ENCODE measurements around the gene PDE9A. TPM values are rescaled to one million over a fixed set of nuclear protein-coding genes. Genes with fewer than 3 reads are reported as not detected.

The PDE9A gene
- total and polyA plus RNA-seq, 2 donors (not counting 1 experiment from before 2014, with no cell fraction given): 0.34 to 5.8 TPM

- Mint-ChIP-seq H3K4me3 (no peak overlapping the region), H3K27ac (no peak overlapping the region), H3K4me1 (no peaks in the 10 kb centered on the region), H3K9me3 (ENCODE audit: insufficient read depth) (no peaks in the 10 kb centered on the region), H3K27me3 (no peaks in the 10 kb centered on the region)
- Histone ChIP-seq H3K4me3 (ENCODE audit: control extremely low read depth in 1 of 5, extremely low read depth in 1 of 5, insufficient read depth in 1 of 5, low read depth in 2 of 5, low read length in 4 of 5) (no peak overlapping the region), H4K20me1 (ENCODE audit: control insufficient read depth, insufficient read depth, low read length, poor library complexity, severe bottlenecking) (no peaks in the 10 kb centered on the region), H3K27me3 (replicated peaks in 1 of 4; ENCODE audit: control extremely low read depth in 1 of 4, control insufficient read depth in 3 of 4, insufficient read depth in 4 of 4, low read length in 3 of 4) (no peaks in the 10 kb centered on the region), H3K4me1 (ENCODE audit: control insufficient read depth in 2 of 2, insufficient read depth in 2 of 2, low read length in 2 of 2) (no peaks in the 10 kb centered on the region), H2AFZ (ENCODE audit: insufficient read depth, low read depth, low read length, poor library complexity, severe bottlenecking) (no peak overlapping the region), H3K9me3 (ENCODE audit: control extremely low read depth in 1 of 3, control insufficient read depth in 2 of 3, insufficient read depth in 1 of 3, low read length in 2 of 3) (no peaks in the 10 kb centered on the region), H3K79me2 (ENCODE audit: control insufficient read depth, insufficient read depth, low read length) (no peaks in the 10 kb centered on the region), H3K36me3 (replicated peaks in 1 of 2; ENCODE audit: control extremely low read depth in 1 of 2, control insufficient read depth in 1 of 2, extremely low read depth in 1 of 2, insufficient read depth in 2 of 2, low read length in 1 of 2) (no peaks in the 10 kb centered on the region), H3K9ac (ENCODE audit: low read length) (no peak overlapping the region), H3K4me2 (replicated peaks; ENCODE audit: low read depth, low read length, poor library complexity, severe bottlenecking) (no peak overlapping the region), H3K27ac (ENCODE audit: low read length in 2 of 2) (no peak overlapping the region)
- intact Hi-C loops (cut with micrococcal nuclease): no loop called here
- TF ChIP-seq EZH2 (IDR thresholded peaks at IDR 0.05; ENCODE audit: borderline replicate concordance, insufficient read depth, low read depth, low read length, poor library complexity, severe bottlenecking) (no peak), CTCF (IDR thresholded peaks at IDR 0.05) (no peak)
- ChIA-PET POLR2A (no interaction called here), CTCF (no interaction called here)
- ATAC-seq (ENCODE audit: low read depth) (no peak), DNase-seq (no peak)
- WGBS (ENCODE audit: insufficient coverage): 91% methylated on average over 17 of the region's 18 CpGs
Observed at GRCh38 chr21:42761776-42762335, 108.4 kb downstream of the PDE9A start.

- no peak overlapping the region for H2AFZ ChIP-seq (ENCODE audit: insufficient read depth, low read depth, low read length, poor library complexity, severe bottlenecking)
- H4K20me1 ChIP-seq (ENCODE audit: control insufficient read depth, insufficient read depth, low read length, poor library complexity, severe bottlenecking): no peaks in the 10 kb centered on the region
- intact Hi-C loops (cut with micrococcal nuclease): no loop called here
- H3K4me1 ChIP-seq (ENCODE audit: control insufficient read depth in 2 of 2, insufficient read depth in 2 of 2, low read length in 2 of 2): no peaks in the 10 kb centered on the region
- H3K4me3 ChIP-seq (ENCODE audit: control extremely low read depth in 1 of 5, extremely low read depth in 1 of 5, insufficient read depth in 1 of 5, low read depth in 2 of 5, low read length in 4 of 5): no peak overlapping the region
- no peaks in the 10 kb centered on the region for H3K9me3 ChIP-seq (ENCODE audit: control extremely low read depth in 1 of 3, control insufficient read depth in 2 of 3, insufficient read depth in 1 of 3, low read length in 2 of 3)
- H3K9me3 Mint-ChIP-seq (ENCODE audit: insufficient read depth): no peaks in the 10 kb centered on the region
- no peaks in the 10 kb centered on the region for H3K27me3 ChIP-seq (replicated peaks in 1 of 4; ENCODE audit: control extremely low read depth in 1 of 4, control insufficient read depth in 3 of 4, insufficient read depth in 4 of 4, low read length in 3 of 4)
- H3K4me1 Mint-ChIP-seq: no peaks in the 10 kb centered on the region
- H3K27me3 Mint-ChIP-seq: no peaks in the 10 kb centered on the region
- no peak overlapping the region for H3K4me3 Mint-ChIP-seq
- H3K9ac ChIP-seq (ENCODE audit: low read length): no peak overlapping the region
- no peaks in the 10 kb centered on the region for H3K79me2 ChIP-seq (ENCODE audit: control insufficient read depth, insufficient read depth, low read length)
- ChIA-PET CTCF (no interaction called here), POLR2A (interaction anchor here (0.6 kb wide), 1 partner anchor 14 kb away, joined by 3 read pairs; no protein-coding TSS in a partner anchor)
- no peak overlapping the region for H3K27ac Mint-ChIP-seq
- ATAC-seq (ENCODE audit: low read depth): no peak
- H3K27ac ChIP-seq (ENCODE audit: low read length in 2 of 2): no peak overlapping the region
- no peaks in the 10 kb centered on the region for H3K36me3 ChIP-seq (replicated peaks in 1 of 2; ENCODE audit: control extremely low read depth in 1 of 2, control insufficient read depth in 1 of 2, extremely low read depth in 1 of 2, insufficient read depth in 2 of 2, low read length in 1 of 2)
- no peak overlapping the region for H3K4me2 ChIP-seq (replicated peaks; ENCODE audit: low read depth, low read length, poor library complexity, severe bottlenecking)
- no peak for DNase-seq
- WGBS (ENCODE audit: insufficient coverage): 93% methylated on average over 22 of the region's 25 CpGs
- TF ChIP-seq CTCF (IDR thresholded peaks at IDR 0.05) (no peak), EZH2 (IDR thresholded peaks at IDR 0.05; ENCODE audit: borderline replicate concordance, insufficient read depth, low read depth, low read length, poor library complexity, severe bottlenecking) (no peak)
Observed at GRCh38 chr21:42763581-42764442, 110.4 kb downstream of the PDE9A start.
